Neural cell (in vitro differentiated cells): ENCODE results near the gene AK5.

Experiments used
- MXI1 ChIP-seq: fragments of 450-650 bp; conservative IDR thresholded peaks from 2 replicates; pipeline ENCODE4 v1.6.1; 2014; ENCODE audit warnings: antibody characterized with exemption, mild to moderate bottlenecking; ENCODE audit not compliant: poor library complexity, severe bottlenecking
- POLR2AphosphoS5 ChIP-seq: IDR thresholded peaks from 2 replicates; pipeline ENCODE4 v1.6.1; 2012
- TF ChIP-seq, protein P1 (sequence below): fragments of 450-650 bp; IDR thresholded peaks from 2 replicates; pipeline ENCODE4 v1.5.1; 2014; ENCODE audit warnings: antibody characterized with exemption, mild to moderate bottlenecking, moderate library complexity; ENCODE audit not compliant: poor library complexity, severe bottlenecking

DNA sequence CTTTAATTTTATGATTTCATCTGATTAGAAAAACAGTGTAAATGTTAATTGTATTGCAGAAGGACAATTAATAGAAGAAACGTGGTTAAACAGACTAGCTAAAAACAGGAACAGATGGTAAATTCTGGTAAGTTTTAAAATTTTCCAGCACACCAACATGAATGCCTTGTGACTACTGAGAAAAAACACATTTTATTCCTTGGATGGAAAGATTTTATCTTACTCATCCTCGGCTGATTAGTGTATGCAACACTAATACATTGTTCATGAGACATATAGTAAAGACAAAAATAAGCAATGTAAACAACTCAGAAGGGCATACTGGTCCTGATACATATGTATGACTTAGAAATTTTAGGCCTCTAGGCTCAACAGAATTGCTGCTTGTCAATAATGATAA is 4.9 kb upstream of the AK5 start:
- TF ChIP-seq, protein P1, sequence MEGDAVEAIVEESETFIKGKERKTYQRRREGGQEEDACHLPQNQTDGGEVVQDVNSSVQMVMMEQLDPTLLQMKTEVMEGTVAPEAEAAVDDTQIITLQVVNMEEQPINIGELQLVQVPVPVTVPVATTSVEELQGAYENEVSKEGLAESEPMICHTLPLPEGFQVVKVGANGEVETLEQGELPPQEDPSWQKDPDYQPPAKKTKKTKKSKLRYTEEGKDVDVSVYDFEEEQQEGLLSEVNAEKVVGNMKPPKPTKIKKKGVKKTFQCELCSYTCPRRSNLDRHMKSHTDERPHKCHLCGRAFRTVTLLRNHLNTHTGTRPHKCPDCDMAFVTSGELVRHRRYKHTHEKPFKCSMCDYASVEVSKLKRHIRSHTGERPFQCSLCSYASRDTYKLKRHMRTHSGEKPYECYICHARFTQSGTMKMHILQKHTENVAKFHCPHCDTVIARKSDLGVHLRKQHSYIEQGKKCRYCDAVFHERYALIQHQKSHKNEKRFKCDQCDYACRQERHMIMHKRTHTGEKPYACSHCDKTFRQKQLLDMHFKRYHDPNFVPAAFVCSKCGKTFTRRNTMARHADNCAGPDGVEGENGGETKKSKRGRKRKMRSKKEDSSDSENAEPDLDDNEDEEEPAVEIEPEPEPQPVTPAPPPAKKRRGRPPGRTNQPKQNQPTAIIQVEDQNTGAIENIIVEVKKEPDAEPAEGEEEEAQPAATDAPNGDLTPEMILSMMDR = no peak
- no peak for TF ChIP-seq MXI1
- TF ChIP-seq POLR2AphosphoS5 = no peak
